GM12865 (cell line): ENCODE measurements around the gene TTC9B.

ENCODE experiments used
- DNase-seq: peaks from one replicate; pipeline ENCODE4 v3.0.0; 2010; ENCODE audit warnings: low read depth
- H3K4me3 ChIP-seq: 2 replicates; pipeline ENCODE4 v1.5.1; 2011; ENCODE audit warnings: mild to moderate bottlenecking, low read depth, low read length, control low read depth
- TF ChIP-seq, protein P1 (sequence below): IDR thresholded peaks from 2 replicates; pipeline ENCODE4 v1.5.1; 2011; ENCODE audit warnings: low read length, control low read depth, low read depth, inconsistent platforms; ENCODE audit not compliant: insufficient read depth; ENCODE audit errors: missing control alignments

The TTC9B gene

DNA sequence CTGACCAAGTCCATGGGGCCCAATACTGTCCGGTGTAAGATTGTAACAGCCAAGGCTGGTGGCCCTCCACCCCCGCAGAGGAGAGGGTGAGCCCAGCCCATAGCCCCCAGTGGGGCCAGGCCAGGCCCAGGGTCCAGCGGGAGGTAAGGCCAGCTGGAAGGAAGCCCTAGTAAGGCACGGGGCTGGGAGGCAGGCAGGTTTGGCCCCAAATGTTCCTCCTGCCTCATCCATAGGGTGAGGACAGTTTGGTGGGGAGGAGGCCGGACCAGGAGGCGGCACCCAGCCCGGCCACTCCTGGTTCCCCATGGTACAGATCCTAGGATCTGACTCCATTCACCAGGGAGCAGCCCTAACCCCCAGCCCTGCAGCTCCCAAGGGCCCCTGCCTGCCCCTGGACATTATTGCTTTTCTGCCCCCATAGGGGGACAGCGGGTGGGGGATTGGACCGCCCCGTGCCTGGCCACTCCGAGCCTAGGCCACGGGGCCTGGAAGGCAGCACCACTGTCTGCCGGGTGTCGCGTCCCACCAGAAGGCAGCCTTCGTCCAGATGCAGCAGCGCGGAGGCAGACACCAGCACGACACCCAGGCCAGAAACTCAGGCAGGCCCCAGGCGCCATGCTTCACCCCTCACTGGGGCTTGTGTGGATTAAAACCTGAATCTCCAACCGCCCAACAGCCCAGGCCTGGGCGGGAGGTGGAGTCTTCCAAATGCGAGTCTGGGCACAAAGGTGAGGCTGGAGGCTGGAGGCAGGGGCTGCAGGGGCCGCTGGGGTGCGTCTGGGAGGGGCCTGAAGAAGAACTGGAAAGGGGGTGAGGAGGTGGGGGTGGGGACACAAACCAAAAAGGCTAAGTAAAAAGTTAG lies 15.0 kb upstream of the TTC9B start:
- no peak for DNase-seq
- TF ChIP-seq, protein P1, sequence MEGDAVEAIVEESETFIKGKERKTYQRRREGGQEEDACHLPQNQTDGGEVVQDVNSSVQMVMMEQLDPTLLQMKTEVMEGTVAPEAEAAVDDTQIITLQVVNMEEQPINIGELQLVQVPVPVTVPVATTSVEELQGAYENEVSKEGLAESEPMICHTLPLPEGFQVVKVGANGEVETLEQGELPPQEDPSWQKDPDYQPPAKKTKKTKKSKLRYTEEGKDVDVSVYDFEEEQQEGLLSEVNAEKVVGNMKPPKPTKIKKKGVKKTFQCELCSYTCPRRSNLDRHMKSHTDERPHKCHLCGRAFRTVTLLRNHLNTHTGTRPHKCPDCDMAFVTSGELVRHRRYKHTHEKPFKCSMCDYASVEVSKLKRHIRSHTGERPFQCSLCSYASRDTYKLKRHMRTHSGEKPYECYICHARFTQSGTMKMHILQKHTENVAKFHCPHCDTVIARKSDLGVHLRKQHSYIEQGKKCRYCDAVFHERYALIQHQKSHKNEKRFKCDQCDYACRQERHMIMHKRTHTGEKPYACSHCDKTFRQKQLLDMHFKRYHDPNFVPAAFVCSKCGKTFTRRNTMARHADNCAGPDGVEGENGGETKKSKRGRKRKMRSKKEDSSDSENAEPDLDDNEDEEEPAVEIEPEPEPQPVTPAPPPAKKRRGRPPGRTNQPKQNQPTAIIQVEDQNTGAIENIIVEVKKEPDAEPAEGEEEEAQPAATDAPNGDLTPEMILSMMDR: no peak

DNA sequence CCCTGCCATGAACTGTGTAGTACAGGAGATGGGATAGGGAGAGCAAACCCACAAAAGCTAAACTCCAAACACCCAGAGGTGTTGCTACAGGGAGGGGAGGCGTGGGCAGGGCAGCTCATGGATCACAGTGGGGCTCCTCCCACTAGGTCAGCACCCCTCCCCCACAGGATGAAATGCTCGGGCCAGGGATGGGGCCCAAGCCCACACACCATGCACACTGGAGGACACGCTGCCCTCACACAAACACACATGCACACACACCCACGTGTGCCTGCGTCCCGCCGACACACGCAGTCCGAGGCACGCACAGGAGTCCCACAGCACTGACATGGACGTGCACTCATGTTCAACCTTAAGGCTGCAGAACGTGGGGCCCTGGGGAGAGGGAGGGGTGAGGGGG lies 14.3 kb upstream of the TTC9B start:
- DNase-seq: no peak
- no peak overlapping the region for H3K4me3 ChIP-seq
- TF ChIP-seq, protein P1: no peak

More for the DNA sequence above, 15.0 kb upstream of the TTC9B start:
- no peak overlapping the region for H3K4me3 ChIP-seq

DNA sequence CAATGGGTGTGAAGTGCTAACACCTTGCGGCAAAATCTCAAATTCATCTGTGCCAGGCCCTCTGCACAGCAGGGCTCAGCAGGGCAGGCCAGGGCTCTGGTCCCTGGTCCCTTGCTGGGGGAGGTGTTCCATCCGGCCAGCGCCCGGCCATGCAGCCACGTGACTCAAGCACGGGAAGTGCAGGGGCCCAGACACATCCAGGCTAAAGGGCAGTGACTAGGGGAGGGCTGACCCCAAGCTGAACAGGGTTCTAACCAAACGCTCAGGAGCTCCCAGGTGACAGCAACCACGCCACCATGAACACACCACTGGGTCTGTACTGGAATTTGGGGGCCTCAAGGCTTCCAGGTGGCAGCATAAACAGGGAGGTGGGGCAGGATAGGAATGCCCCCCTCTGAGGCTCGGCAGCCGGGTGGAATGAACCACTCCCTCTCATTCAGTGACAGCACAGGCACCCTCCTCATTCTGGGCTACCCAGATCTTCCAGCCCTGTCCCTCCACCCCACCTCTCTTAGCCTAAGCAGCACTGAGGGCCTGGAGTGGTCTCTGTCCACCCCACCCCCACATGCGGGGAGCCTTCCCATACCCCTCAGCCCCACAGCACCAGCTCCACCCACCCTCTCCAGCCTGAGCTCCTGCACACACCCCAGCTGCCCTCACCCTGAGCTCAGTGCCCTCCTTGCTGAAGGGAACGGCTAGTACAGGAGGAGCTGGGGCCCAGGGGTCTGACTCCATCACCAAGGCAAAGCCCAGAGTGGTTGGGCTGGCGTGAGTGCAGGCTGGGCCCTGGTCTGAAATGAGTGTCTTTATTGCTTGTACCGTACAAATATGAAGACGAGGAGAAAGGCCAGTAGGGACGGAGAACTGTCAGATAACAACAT lies 13.6 kb upstream of the TTC9B start:
- no peak overlapping the region for H3K4me3 ChIP-seq
- TF ChIP-seq, protein P1: no peak
- DNase-seq: no peak

DNA sequence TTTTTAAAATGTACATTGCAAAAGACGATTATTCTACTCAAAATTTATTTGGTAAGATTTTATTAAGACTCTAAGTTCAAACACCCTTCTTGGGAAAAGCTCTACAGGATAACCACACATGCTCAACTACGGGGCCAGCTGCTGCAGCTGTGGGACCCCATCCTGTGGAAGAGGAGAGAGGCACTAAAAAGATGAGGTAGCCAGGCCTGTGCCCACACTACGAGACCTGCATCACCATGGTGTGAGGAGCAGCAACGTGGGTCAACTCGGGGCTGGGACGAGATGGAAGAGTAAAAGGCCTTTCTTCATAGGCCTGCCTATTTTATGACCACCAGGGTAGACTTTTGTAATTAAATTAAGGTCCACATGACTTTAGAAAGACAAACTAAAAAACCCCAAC lies 12.9 kb upstream of the TTC9B start:
- H3K4me3 ChIP-seq: no peak overlapping the region
- TF ChIP-seq, protein P1: no peak
- no peak for DNase-seq

DNA sequence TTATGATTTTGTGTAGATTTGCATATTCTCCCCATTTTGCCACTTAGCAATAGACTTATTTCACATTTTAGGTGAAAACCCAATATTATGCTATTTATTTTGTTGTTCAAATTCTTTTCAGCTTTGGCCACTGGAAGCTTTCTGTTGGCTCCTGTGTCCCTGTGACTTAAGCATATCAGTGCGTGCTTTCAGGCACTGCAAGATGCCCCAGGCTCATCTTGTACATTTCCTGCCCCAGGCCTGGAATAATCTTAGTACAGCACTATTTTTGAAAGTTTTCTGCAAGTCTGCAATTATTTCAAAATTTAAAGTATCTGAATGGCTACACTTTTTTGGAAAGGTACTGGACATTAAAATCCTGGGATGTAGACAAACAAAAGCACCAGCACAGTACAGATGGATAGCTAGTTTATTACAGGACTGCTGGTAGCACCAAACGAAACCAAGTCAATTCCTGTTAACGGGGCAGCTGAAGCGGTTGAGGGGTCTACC lies 11.8 kb upstream of the TTC9B start:
- no peak overlapping the region for H3K4me3 ChIP-seq
- no peak for DNase-seq
- TF ChIP-seq, protein P1: no peak

DNA sequence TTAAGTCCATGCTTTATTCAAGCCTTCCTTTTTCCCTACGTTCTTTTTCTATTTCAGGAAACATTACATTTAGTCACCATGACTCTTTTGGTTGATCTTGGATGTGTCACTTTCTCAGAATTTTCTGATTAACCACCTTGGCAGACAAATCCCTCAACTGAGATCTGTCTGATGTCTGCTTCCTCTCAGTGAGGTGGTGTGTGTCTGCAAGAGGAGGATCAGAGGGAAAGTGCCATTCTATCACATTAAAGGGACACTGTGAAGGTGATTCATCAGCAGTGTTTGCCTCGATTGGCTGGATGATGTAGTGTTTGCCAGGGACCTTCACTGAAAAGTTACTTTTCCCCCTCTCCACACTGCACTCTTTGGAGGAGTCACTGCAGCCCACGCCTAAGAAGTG lies 11.3 kb upstream of the TTC9B start:
- no peak for DNase-seq
- no peak overlapping the region for H3K4me3 ChIP-seq
- TF ChIP-seq, protein P1: no peak
